GM12874 (cell line): ENCODE results near the gene APEX1.
A peak's percentile ranks its signal among the peaks of the same experiment; 100 is the strongest.

Source experiments
- CTCF ChIP-seq: IDR thresholded peaks from 2 replicates; pipeline ENCODE4 v1.5.1; 2011; ENCODE audit warnings: low read depth, mild to moderate bottlenecking, control low read depth, low read length, moderate library complexity; ENCODE audit not compliant: insufficient read depth

The APEX1 gene

GRCh38 chr14:20458031-20458789 is 3.2 kb downstream of the APEX1 start:
- no peak for TF ChIP-seq CTCF

- TF ChIP-seq CTCF: no peak
Measured at GRCh38 chr14:20460458-20461224, 5.6 kb downstream of the APEX1 start.

DNA sequence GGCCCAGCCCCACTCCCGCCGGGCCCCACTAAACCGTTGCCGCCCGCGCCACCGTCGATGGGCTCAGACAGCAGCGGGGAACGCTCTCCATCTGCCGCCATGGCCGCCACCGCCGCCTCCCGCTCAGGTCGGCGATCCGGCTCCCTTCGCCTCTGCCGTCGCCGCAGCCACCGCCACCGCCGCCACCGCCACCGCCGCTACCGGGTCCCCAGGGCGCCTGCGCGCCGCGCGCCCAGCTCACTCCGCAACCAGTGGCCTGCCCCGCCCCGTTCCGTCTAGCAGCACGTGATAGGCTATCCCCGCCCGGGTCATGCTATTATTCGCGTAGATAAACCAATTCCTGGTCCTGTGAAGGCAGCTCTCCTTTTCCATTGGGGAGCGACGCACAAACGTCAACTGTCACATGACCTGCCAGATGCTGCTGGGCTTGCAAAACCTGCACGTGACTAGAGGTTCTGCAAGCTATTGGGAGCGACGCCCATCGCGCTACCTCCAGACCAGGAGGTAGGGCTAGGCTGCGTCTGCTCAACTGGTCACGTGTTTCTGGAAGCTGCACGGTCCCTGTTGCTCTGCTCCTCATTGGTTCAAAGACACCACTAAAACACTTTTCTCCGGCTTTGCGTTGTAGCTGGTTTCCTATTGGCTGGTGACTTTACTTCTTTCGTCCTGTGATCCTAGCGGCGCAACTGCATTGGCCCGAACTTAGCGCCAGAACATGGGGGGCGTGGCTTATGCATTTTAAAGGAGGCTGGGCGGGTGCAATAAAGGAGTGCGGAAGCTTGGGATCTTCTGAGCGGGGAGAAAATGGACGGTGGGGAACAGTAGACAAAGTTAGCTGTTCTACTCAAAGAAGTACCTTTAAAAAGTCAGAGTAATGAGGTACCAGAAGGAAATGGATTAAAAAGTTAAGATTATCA is 6.5 kb downstream of the APEX1 start, which contains the start of gene PIP4P1:
PIP4P1 (minus strand) TSS at position 210 of the 917 bp plus-strand sequence; CDS start at position 101, 109 bp downstream.
- TF ChIP-seq CTCF: no peak

- TF ChIP-seq CTCF: no peak
Measured at GRCh38 chr14:20468764-20469241, 13.8 kb downstream of the APEX1 start.

DNA sequence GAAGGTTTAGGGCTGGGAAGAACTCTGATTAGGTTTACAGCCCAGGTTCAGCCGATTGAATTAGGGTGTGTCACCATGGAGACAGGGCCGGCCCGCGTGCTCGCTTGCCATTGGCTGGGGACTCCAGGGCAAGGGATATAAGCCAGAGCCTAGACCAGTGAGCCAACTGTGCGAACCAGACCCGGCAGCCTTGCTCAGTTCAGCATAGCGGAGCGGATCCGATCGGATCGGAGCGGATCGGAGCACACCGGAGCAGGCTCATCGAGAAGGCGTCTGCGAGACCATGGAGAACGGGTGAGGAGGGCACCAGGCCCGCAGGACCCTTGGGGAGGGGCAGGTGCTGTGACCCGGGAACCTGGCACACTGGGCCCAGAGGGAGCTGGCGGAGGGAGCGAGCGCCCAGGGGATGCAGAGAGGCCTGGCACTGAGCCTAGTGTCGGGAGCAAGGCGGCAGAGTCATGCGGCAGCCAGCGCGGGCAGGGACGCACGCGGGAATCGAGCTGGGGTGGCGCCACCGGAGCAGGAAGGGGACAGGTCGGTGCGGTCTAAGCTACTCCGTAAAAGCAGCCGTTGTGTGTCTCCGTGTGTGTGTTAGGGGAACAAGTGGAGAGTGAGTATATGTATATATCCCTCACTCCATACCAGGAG is 14.3 kb downstream of the APEX1 start, which contains the start of gene PNP:
PNP (plus strand) TSS at position 165 of the 648 bp plus-strand sequence; CDS start at position 284, 119 bp downstream.
- 0 out of 2 replicates have a peak, but pooled peaks have one; percentile 7 for TF ChIP-seq CTCF

DNA sequence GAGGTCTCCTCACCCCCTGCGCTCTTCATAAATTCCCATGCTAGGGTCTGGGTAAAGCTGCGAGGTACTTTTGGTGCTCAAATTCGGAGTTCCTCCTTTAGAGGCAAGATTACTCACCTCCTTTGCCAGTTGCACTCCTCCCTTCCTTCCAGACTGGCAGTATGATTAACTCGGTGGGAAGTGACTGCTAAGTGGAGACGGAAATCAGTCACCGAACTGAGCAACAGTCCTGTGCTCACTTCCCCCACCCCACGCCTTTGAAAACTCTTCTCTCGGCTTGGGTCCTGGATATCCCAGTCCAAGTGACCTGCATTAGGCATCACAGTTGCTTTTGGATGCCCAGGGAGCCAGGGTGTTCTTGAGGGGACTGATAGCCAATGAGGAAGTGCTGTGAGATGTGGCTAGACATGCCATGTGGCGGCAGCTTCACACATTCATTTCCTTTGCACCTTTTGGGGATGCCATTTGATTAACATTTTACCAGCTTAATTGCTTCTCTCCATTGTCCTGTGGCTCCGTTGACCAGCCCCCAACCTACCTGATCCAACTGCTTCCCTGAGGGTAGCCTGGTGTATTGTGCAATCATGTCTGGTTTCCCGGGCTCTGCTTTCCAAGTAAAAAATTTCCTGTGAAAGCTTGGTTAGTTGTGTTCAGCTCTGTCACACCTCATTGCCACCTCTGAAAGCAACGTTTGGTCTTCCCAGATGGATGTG is 15.0 kb downstream of the APEX1 start:
- no peak for TF ChIP-seq CTCF
